DOHH2 (cell line): Measurements from ENCODE around the gene C1QTNF4.

Experiments used
- H3F3A ChIP-seq: fragments of 200-600 bp; sonication (generic), shearing (Covaris generic); 2 replicates; pipeline ENCODE4 v1.6.0; 2016; ENCODE audit warnings: antibody characterized with exemption, mild to moderate bottlenecking; ENCODE audit not compliant: control insufficient read depth, insufficient read depth
- H3K27ac ChIP-seq: fragments of 200-600 bp; sonication (generic); 2 replicates; pipeline ENCODE4 v1.5.1; 2014; ENCODE audit warnings: low read depth, mild to moderate bottlenecking, low read length, moderate library complexity
- H3K27me3 ChIP-seq: fragments of 200-600 bp; sonication (generic); 2 replicates; pipeline ENCODE4 v1.6.1; 2014; ENCODE audit warnings: mild to moderate bottlenecking, low read length, mixed read lengths; ENCODE audit not compliant: control insufficient read depth
- H3K36me3 ChIP-seq: fragments of 200-600 bp; sonication (generic); 2 replicates; pipeline ENCODE4 v1.6.1; 2014; ENCODE audit warnings: mild to moderate bottlenecking, low read length, moderate library complexity, mixed read lengths; ENCODE audit not compliant: control insufficient read depth
- H3K4me1 ChIP-seq: fragments of 200-600 bp; sonication (generic); 2 replicates; pipeline ENCODE4 v1.6.1; 2014; ENCODE audit warnings: mild to moderate bottlenecking, low read length, mixed read lengths; ENCODE audit not compliant: control insufficient read depth
- H3K4me2 ChIP-seq: fragments of 200-600 bp; sonication (generic); 2 replicates; pipeline ENCODE4 v1.6.0; 2014; ENCODE audit warnings: mild to moderate bottlenecking, low read length, moderate library complexity
- H3K4me3 ChIP-seq: fragments of 200-600 bp; sonication (generic); 2 replicates; pipeline ENCODE4 v1.5.1; 2014; ENCODE audit warnings: mild to moderate bottlenecking, low read length, mixed read lengths
- H3K79me2 ChIP-seq: fragments of 200-600 bp; sonication (generic); 2 replicates; pipeline ENCODE4 v1.6.1; 2014; ENCODE audit warnings: mild to moderate bottlenecking, low read length, mixed read lengths; ENCODE audit not compliant: control insufficient read depth
- H3K9me2 ChIP-seq: fragments of 200-600 bp; sonication (generic); replicated peaks from 2 replicates; pipeline ENCODE4 v1.6.1; 2014; ENCODE audit warnings: mild to moderate bottlenecking, low read length, mixed read lengths; ENCODE audit not compliant: control insufficient read depth
- H3K9me3 ChIP-seq: fragments of 200-600 bp; sonication (generic); 2 replicates; pipeline ENCODE4 v1.6.1; 2014; ENCODE audit warnings: antibody characterized with exemption, low read length, mixed read lengths; ENCODE audit not compliant: control insufficient read depth, insufficient read depth
- H4K20me1 ChIP-seq: fragments of 200-600 bp; sonication (generic); 2 replicates; pipeline ENCODE4 v1.6.0; 2014; ENCODE audit warnings: low read depth, mild to moderate bottlenecking, antibody characterized with exemption, low read length, moderate library complexity; ENCODE audit not compliant: control insufficient read depth, insufficient read depth
- CTCF ChIP-seq: fragments of 200-600 bp; sonication (generic); IDR thresholded peaks from one replicate; pipeline ENCODE4 v1.5.1; 2014; ENCODE audit warnings: antibody characterized with exemption, mild to moderate bottlenecking, low read depth, low read length; ENCODE audit not compliant: poor library complexity, severe bottlenecking
- EZH2phosphoT487 ChIP-seq: fragments of 200-600 bp; sonication (generic); IDR thresholded peaks from 2 replicates; pipeline ENCODE4 v1.6.1; 2017; ENCODE audit warnings: borderline replicate concordance, mild to moderate bottlenecking, antibody characterized with exemption, low read length, moderate library complexity, mixed read lengths

Gene C1QTNF4

GRCh38 chr11:47589584-47589976 is 4.6 kb downstream of the C1QTNF4 start:
- no peak overlapping the region for H3K4me3 ChIP-seq
- H3K27me3 ChIP-seq = peaks cover 25% of the 10 kb centered on the region
- H3K9me2 ChIP-seq = no peaks in the 10 kb centered on the region
- no peaks in the 10 kb centered on the region for H4K20me1 ChIP-seq
- H3K4me2 ChIP-seq = no peak overlapping the region
- H3K27ac ChIP-seq = no peak overlapping the region
- peaks cover 7% of the 10 kb centered on the region for H3K36me3 ChIP-seq
- H3K4me1 ChIP-seq = peaks cover 7% of the 10 kb centered on the region; the same call in 1 of the 2 replicates
- H3K9me3 ChIP-seq = no peaks in the 10 kb centered on the region
- no peak for TF ChIP-seq EZH2phosphoT487
- no peak for TF ChIP-seq CTCF
- no peaks in the 10 kb centered on the region for H3F3A ChIP-seq
- no peaks in the 10 kb centered on the region for H3K79me2 ChIP-seq

- Histone ChIP-seq H3K9me3 (no peaks in the 10 kb centered on the region), H3F3A (no peaks in the 10 kb centered on the region), H3K4me1 (peaks cover 7% of the 10 kb centered on the region; the same call in 1 of the 2 replicates)
These were observed 5.1 kb downstream of the C1QTNF4 start for GRCh38 chr11:47589118-47589517.

GRCh38 chr11:47587723-47588326 is 6.4 kb downstream of the C1QTNF4 start:
- no peaks in the 10 kb centered on the region for H3K79me2 ChIP-seq

More at GRCh38 chr11:47589118-47589517, 5.1 kb downstream of the C1QTNF4 start:
- TF ChIP-seq EZH2phosphoT487 = no peak
- TF ChIP-seq CTCF = no peak
- Histone ChIP-seq H3K79me2 (no peaks in the 10 kb centered on the region), H4K20me1 (no peaks in the 10 kb centered on the region), H3K27me3 (peaks cover 22% of the 10 kb centered on the region), H3K9me2 (no peaks in the 10 kb centered on the region), H3K36me3 (peaks cover 12% of the 10 kb centered on the region), H3K27ac (no peak overlapping the region), H3K4me2 (no peak overlapping the region), H3K4me3 (no peak overlapping the region)

More at GRCh38 chr11:47587723-47588326, 6.4 kb downstream of the C1QTNF4 start:
- Histone ChIP-seq H3K9me3 (no peaks in the 10 kb centered on the region), H3K27me3 (peaks cover 9% of the 10 kb centered on the region), H3K4me2 (no peak overlapping the region), H3F3A (no peaks in the 10 kb centered on the region), H3K4me3 (no peak overlapping the region), H3K4me1 (peaks cover 7% of the 10 kb centered on the region; the same call in 1 of the 2 replicates), H3K36me3 (peaks cover 25% of the 10 kb centered on the region), H3K27ac (no peak overlapping the region), H4K20me1 (no peaks in the 10 kb centered on the region), H3K9me2 (no peaks in the 10 kb centered on the region)
- TF ChIP-seq EZH2phosphoT487 = no peak
- TF ChIP-seq CTCF = no peak
